WTC11 (cell line): ENCODE measurements around the gene NFYB. TPM values are rescaled to one million over a fixed set of nuclear protein-coding genes. Genes with fewer than 3 reads are reported as not detected.

Source experiments
- ATAC-seq: fragments of 200-7000 bp; cut with Tn5 transposase; 2 replicates; pipeline ENCODE4 v1.10.0; 2021; ENCODE audit warnings: mild to moderate bottlenecking, moderate library complexity
- CTCF ChIA-PET: fragments of 300-600 bp; sonication (Branson Sonifier 250); formaldehyde crosslinking; loops from one replicate; lab custom pipeline; 2021; ENCODE audit warnings: antibody characterized with exemption; lab: Charles Lee
- POLR2A ChIA-PET: fragments of 350-600 bp; sonication (Branson Sonifier 250); formaldehyde crosslinking; loops from one replicate; lab custom pipeline; 2021; ENCODE audit warnings: antibody characterized with exemption; lab: Charles Lee
- DNase-seq: peaks from one replicate; pipeline ENCODE4 v3.0.0; 2021; ENCODE audit warnings: low spot score
- H3K27ac Mint-ChIP-seq: 2 replicates; pipeline ENCODE4 v1.8.0; 2021; ENCODE audit warnings: mixed read lengths
- H3K27me3 Mint-ChIP-seq: 2 replicates; pipeline ENCODE4 v1.8.0; 2021; ENCODE audit warnings: low read depth, mild to moderate bottlenecking, moderate library complexity, mixed read lengths
- H3K36me3 Mint-ChIP-seq: 2 replicates; pipeline ENCODE4 v1.8.0; 2021; ENCODE audit warnings: mixed read lengths
- H3K4me1 Mint-ChIP-seq: 2 replicates; pipeline ENCODE4 v1.8.0; 2022; ENCODE audit warnings: mixed read lengths
- H3K4me3 Mint-ChIP-seq: 2 replicates; pipeline ENCODE4 v1.8.0; 2021; ENCODE audit warnings: mild to moderate bottlenecking, moderate library complexity, mixed read lengths
- H3K9me3 Mint-ChIP-seq: 2 replicates; pipeline ENCODE4 v1.8.0; 2021; ENCODE audit warnings: mixed read lengths
- EMX1 ChIP-seq: fragments of 250-450 bp; sonication (Bioruptor Pico); IDR thresholded peaks from 2 replicates; pipeline ENCODE4 v1.8.0; 2021; ENCODE audit warnings: mild to moderate bottlenecking
- ESRRA ChIP-seq: sonication (generic); formaldehyde crosslinking; IDR thresholded peaks from 2 replicates; pipeline ENCODE4 v1.8.1; 2022; ENCODE audit warnings: mild to moderate bottlenecking, missing genetic modification reagents, borderline replicate concordance
- ETV6 ChIP-seq: sonication (generic); formaldehyde crosslinking; IDR thresholded peaks from 2 replicates; pipeline ENCODE4 v1.8.1; 2022; ENCODE audit warnings: mild to moderate bottlenecking, missing genetic modification reagents
- FOXJ3 ChIP-seq: sonication (generic); formaldehyde crosslinking; IDR thresholded peaks from 2 replicates; pipeline ENCODE4 v1.9.0; 2021; ENCODE audit warnings: missing genetic modification reagents, mild to moderate bottlenecking, borderline replicate concordance
- FOXP1 ChIP-seq: sonication (generic); formaldehyde crosslinking; IDR thresholded peaks from 2 replicates; pipeline ENCODE4 v1.8.0; 2022; ENCODE audit warnings: missing genetic modification reagents, mild to moderate bottlenecking, moderate library complexity, borderline replicate concordance
- JUN ChIP-seq: sonication (generic); formaldehyde crosslinking; IDR thresholded peaks from 2 replicates; pipeline ENCODE4 v1.8.0; 2023; ENCODE audit warnings: mild to moderate bottlenecking, missing genetic modification reagents
- MXD4 ChIP-seq: fragments of 250-450 bp; sonication (Bioruptor Pico); IDR thresholded peaks from 2 replicates; pipeline ENCODE4 v1.8.0; 2021; ENCODE audit warnings: mild to moderate bottlenecking, moderate library complexity, borderline replicate concordance
- MYBL2 ChIP-seq: sonication (generic); formaldehyde crosslinking; IDR thresholded peaks from 2 replicates; pipeline ENCODE4 v1.8.1; 2023; ENCODE audit warnings: mild to moderate bottlenecking, moderate library complexity, missing genetic modification reagents
- NR2C2 ChIP-seq: sonication (generic); formaldehyde crosslinking; IDR thresholded peaks from 2 replicates; pipeline ENCODE4 v1.8.0; 2022; ENCODE audit warnings: mild to moderate bottlenecking, missing genetic modification reagents
- SMAD4 ChIP-seq: sonication (generic); formaldehyde crosslinking; IDR thresholded peaks from 2 replicates; pipeline ENCODE4 v1.8.0; 2022; ENCODE audit warnings: mild to moderate bottlenecking, missing genetic modification reagents
- SOX15 ChIP-seq: fragments of 250-450 bp; sonication (Bioruptor Pico); IDR thresholded peaks from 2 replicates; pipeline ENCODE4 v1.9.0; 2021; ENCODE audit warnings: mild to moderate bottlenecking
- TP53 ChIP-seq: sonication (generic); formaldehyde crosslinking; IDR thresholded peaks from 2 replicates; pipeline ENCODE4 v1.8.1; 2023; ENCODE audit warnings: mild to moderate bottlenecking, missing genetic modification reagents
- ZNF396 ChIP-seq: fragments of 250-450 bp; sonication (Bioruptor Pico); IDR thresholded peaks from 2 replicates; pipeline ENCODE4 v1.8.0; 2021; ENCODE audit warnings: mild to moderate bottlenecking, moderate library complexity, borderline replicate concordance
- ZNF416 ChIP-seq: fragments of 250-450 bp; sonication (Bioruptor Pico); IDR thresholded peaks from 2 replicates; pipeline ENCODE4 v1.9.0; 2021; ENCODE audit warnings: mild to moderate bottlenecking, inconsistent platforms
- total RNA-seq: library from RNA; stranded (reverse); gene quantifications from 3 replicates; pipeline ENCODE4 v1.2.3, GENCODE V29; 2021
- TF ChIP-seq, protein P1 (sequence below): fragments of 250-450 bp; sonication (Bioruptor Pico); IDR thresholded peaks from 2 replicates; pipeline ENCODE4 v1.9.0; 2021; ENCODE audit warnings: mild to moderate bottlenecking, borderline replicate concordance
- TF ChIP-seq, protein P2 (sequence below): sonication (generic); formaldehyde crosslinking; IDR thresholded peaks from 2 replicates; pipeline ENCODE4 v1.8.0; 2022; ENCODE audit warnings: mild to moderate bottlenecking, missing genetic modification reagents
- TF ChIP-seq, protein P3 (sequence below): fragments of 250-450 bp; sonication (Bioruptor Pico); IDR thresholded peaks from 2 replicates; pipeline ENCODE4 v1.8.0; 2021; ENCODE audit warnings: mild to moderate bottlenecking
- TF ChIP-seq, protein P4 (sequence below): fragments of 250-450 bp; sonication (Bioruptor Pico); IDR thresholded peaks from 2 replicates; pipeline ENCODE4 v1.9.0; 2021; ENCODE audit warnings: mild to moderate bottlenecking
- TF ChIP-seq, protein P5 (sequence below): sonication (generic); formaldehyde crosslinking; IDR thresholded peaks from 2 replicates; pipeline ENCODE4 v1.8.0; 2023; ENCODE audit warnings: mild to moderate bottlenecking, missing genetic modification reagents
- TF ChIP-seq, protein P6 (sequence below): sonication (generic); formaldehyde crosslinking; conservative IDR thresholded peaks from 2 replicates; pipeline ENCODE4 v1.8.1; 2022; ENCODE audit warnings: mild to moderate bottlenecking, missing genetic modification reagents
- TF ChIP-seq, protein P7 (sequence below): fragments of 250-450 bp; sonication (Bioruptor Pico); IDR thresholded peaks from 2 replicates; pipeline ENCODE4 v2.1.2; 2022; ENCODE audit warnings: mild to moderate bottlenecking, moderate library complexity

The NFYB gene
- total RNA-seq, 1 experiment from 2014 or later = 33.0 TPM

DNA sequence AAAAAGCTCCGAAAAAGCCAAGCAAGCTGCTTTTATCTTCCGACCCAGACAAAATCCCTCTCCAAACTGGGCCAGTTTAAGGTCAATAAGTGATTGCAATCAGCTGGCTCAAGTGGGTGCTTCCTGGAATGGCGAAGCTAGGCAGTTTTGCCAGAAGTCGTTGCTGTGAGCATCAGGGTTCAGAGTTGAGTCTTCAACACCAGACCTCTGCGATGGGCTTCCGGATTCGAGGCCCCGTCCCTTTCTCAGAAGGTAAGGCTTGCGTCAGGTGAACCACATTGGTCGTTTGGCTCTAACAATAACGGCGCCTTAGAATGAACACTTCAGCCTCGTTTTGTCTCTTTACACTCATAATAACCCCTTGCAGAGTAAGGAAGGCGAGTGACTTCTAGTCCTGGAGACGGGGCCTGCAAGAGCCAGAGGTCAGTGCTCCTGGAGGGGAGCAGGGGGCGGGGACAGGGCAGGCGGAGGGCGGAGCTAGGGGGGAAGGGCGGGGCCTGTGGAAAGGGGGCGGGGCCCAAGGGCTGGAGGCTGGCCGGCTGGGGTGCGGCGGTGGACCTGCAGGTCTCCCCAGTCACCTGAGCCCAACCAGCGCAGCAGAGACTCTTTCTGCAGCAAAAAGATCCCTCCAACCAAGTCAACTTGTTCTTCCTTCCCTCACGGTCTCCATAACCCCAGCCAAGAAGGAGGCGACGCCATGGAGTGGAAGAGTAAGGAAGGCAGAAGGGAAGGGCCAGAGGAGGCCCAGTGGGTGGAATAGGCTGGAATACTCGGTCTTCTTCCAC, 34.0 kb upstream of the NFYB start (continued):
- TF ChIP-seq, protein P1, sequence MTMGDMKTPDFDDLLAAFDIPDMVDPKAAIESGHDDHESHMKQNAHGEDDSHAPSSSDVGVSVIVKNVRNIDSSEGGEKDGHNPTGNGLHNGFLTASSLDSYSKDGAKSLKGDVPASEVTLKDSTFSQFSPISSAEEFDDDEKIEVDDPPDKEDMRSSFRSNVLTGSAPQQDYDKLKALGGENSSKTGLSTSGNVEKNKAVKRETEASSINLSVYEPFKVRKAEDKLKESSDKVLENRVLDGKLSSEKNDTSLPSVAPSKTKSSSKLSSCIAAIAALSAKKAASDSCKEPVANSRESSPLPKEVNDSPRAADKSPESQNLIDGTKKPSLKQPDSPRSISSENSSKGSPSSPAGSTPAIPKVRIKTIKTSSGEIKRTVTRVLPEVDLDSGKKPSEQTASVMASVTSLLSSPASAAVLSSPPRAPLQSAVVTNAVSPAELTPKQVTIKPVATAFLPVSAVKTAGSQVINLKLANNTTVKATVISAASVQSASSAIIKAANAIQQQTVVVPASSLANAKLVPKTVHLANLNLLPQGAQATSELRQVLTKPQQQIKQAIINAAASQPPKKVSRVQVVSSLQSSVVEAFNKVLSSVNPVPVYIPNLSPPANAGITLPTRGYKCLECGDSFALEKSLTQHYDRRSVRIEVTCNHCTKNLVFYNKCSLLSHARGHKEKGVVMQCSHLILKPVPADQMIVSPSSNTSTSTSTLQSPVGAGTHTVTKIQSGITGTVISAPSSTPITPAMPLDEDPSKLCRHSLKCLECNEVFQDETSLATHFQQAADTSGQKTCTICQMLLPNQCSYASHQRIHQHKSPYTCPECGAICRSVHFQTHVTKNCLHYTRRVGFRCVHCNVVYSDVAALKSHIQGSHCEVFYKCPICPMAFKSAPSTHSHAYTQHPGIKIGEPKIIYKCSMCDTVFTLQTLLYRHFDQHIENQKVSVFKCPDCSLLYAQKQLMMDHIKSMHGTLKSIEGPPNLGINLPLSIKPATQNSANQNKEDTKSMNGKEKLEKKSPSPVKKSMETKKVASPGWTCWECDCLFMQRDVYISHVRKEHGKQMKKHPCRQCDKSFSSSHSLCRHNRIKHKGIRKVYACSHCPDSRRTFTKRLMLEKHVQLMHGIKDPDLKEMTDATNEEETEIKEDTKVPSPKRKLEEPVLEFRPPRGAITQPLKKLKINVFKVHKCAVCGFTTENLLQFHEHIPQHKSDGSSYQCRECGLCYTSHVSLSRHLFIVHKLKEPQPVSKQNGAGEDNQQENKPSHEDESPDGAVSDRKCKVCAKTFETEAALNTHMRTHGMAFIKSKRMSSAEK = no peak
- TF ChIP-seq NR2C2 (CRISPR knock-in tag) (no peak), ZNF416 (no peak), MXD4 (CRISPR knock-in tag) (no peak)

DNA sequence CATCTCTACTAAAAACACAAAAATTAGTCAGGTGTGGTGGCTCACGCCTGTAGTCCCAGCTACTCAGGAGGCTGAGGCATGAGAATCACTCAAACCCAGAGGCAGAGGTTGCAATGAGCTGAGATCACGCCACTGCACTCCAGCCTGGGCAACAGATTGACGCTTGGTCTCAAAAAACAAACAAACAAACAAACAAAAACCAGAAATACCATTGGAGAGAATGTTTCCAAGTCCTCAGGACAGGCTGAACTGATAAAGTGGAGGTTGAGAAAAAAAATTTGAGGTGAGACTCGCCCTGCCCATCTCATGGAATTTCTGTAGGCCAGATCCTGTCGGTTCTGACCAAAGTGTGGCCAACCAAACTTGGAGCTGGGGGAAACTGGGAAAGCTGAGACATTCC, 30.6 kb upstream of the NFYB start:
- POLR2A ChIA-PET = no interaction called here
- H3K27me3 Mint-ChIP-seq = peaks cover 4% of the 10 kb centered on the region; the same call in 1 of the 2 replicates
- no peak for DNase-seq
- H3K4me3 Mint-ChIP-seq = no peak overlapping the region
- TF ChIP-seq ETV6 (CRISPR knock-in tag) (no peak), EMX1 (CRISPR knock-in tag) (no peak), FOXJ3 (no peak), MXD4 (CRISPR knock-in tag) (no peak), FOXP1 (CRISPR knock-in tag) (no peak), ZNF396 (CRISPR knock-in tag) (no peak), MYBL2 (CRISPR knock-in tag) (no peak), TP53 (no peak), JUN (CRISPR knock-in tag) (no peak), ESRRA (CRISPR knock-in tag) (no peak), SOX15 (CRISPR knock-in tag) (no peak), SMAD4 (CRISPR knock-in tag) (no peak)
- TF ChIP-seq, protein P2, sequence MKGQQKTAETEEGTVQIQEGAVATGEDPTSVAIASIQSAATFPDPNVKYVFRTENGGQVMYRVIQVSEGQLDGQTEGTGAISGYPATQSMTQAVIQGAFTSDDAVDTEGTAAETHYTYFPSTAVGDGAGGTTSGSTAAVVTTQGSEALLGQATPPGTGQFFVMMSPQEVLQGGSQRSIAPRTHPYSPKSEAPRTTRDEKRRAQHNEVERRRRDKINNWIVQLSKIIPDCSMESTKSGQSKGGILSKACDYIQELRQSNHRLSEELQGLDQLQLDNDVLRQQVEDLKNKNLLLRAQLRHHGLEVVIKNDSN (CRISPR knock-in tag) = no peak
- TF ChIP-seq, protein P3, sequence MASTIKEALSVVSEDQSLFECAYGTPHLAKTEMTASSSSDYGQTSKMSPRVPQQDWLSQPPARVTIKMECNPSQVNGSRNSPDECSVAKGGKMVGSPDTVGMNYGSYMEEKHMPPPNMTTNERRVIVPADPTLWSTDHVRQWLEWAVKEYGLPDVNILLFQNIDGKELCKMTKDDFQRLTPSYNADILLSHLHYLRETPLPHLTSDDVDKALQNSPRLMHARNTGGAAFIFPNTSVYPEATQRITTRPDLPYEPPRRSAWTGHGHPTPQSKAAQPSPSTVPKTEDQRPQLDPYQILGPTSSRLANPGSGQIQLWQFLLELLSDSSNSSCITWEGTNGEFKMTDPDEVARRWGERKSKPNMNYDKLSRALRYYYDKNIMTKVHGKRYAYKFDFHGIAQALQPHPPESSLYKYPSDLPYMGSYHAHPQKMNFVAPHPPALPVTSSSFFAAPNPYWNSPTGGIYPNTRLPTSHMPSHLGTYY (CRISPR knock-in tag) = no peak
- TF ChIP-seq, protein P4, sequence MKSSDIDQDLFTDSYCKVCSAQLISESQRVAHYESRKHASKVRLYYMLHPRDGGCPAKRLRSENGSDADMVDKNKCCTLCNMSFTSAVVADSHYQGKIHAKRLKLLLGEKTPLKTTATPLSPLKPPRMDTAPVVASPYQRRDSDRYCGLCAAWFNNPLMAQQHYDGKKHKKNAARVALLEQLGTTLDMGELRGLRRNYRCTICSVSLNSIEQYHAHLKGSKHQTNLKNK = no peak
- TF ChIP-seq, protein P5, sequence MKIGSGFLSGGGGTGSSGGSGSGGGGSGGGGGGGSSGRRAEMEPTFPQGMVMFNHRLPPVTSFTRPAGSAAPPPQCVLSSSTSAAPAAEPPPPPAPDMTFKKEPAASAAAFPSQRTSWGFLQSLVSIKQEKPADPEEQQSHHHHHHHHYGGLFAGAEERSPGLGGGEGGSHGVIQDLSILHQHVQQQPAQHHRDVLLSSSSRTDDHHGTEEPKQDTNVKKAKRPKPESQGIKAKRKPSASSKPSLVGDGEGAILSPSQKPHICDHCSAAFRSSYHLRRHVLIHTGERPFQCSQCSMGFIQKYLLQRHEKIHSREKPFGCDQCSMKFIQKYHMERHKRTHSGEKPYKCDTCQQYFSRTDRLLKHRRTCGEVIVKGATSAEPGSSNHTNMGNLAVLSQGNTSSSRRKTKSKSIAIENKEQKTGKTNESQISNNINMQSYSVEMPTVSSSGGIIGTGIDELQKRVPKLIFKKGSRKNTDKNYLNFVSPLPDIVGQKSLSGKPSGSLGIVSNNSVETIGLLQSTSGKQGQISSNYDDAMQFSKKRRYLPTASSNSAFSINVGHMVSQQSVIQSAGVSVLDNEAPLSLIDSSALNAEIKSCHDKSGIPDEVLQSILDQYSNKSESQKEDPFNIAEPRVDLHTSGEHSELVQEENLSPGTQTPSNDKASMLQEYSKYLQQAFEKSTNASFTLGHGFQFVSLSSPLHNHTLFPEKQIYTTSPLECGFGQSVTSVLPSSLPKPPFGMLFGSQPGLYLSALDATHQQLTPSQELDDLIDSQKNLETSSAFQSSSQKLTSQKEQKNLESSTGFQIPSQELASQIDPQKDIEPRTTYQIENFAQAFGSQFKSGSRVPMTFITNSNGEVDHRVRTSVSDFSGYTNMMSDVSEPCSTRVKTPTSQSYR (CRISPR knock-in tag) = no peak
- TF ChIP-seq, protein P6, sequence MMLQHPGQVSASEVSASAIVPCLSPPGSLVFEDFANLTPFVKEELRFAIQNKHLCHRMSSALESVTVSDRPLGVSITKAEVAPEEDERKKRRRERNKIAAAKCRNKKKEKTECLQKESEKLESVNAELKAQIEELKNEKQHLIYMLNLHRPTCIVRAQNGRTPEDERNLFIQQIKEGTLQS (CRISPR knock-in tag) = no peak
- TF ChIP-seq, protein P7, sequence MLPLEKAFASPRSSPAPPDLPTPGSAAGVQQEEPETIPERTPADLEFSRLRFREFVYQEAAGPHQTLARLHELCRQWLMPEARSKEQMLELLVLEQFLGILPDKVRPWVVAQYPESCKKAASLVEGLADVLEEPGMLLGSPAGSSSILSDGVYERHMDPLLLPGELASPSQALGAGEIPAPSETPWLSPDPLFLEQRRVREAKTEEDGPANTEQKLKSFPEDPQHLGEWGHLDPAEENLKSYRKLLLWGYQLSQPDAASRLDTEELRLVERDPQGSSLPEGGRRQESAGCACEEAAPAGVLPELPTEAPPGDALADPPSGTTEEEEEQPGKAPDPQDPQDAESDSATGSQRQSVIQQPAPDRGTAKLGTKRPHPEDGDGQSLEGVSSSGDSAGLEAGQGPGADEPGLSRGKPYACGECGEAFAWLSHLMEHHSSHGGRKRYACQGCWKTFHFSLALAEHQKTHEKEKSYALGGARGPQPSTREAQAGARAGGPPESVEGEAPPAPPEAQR (CRISPR knock-in tag) = no peak
- TF ChIP-seq, all 79 proteins: peak for 0
- H3K4me1 Mint-ChIP-seq = peaks cover 6% of the 10 kb centered on the region
- no peak overlapping the region for H3K27ac Mint-ChIP-seq
- no peak for ATAC-seq
- CTCF ChIA-PET = interaction anchor here (0.6 kb wide), 1 partner anchor 123 kb away, joined by 3 read pairs; no protein-coding TSS in a partner anchor
- 0 out of 2 replicates have a peak, but pooled peaks cover 4% of the 10 kb centered on the region for H3K9me3 Mint-ChIP-seq
- H3K36me3 Mint-ChIP-seq = no peaks in the 10 kb centered on the region
